Stimulated activated naive CD4-positive, alpha-beta T cell (primary cell): ENCODE measurements around the gene TRIM71.
"Not testable (repeated sequence)": the region's sequence is repeated elsewhere in the genome, so short reads cannot be mapped to it uniquely, and the experiment has no call there.

Experiments
- DNase-seq, 6 experiments: peaks; one replicate each; lab custom pipeline; 2025; lab: John Stamatoyannopoulos, UW

TRIM71 gene

GRCh38 chr3:32819551-32820348, 2.0 kb downstream of the TRIM71 start:
- no peak for DNase-seq

DNA sequence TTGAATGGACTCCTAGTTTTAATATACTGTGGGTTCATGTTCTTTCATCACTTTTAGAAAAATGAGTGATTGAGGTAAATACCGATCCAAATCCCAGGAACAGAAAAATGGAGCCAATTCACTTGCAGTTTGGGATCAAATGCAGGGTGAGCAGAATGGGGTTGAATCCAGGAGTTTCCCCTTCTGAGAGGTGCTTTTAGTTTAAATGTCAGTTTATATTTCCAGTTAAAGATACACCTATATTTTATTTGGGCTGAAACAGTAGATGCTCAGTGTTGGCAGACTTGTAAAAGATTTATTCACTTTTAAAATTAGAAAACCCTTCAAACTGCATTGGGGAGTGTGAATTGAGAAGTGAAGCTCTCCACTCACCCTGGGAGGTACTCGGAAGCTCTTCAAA, 2.6 kb downstream of the TRIM71 start:
- DNase-seq, result no peak

DNA sequence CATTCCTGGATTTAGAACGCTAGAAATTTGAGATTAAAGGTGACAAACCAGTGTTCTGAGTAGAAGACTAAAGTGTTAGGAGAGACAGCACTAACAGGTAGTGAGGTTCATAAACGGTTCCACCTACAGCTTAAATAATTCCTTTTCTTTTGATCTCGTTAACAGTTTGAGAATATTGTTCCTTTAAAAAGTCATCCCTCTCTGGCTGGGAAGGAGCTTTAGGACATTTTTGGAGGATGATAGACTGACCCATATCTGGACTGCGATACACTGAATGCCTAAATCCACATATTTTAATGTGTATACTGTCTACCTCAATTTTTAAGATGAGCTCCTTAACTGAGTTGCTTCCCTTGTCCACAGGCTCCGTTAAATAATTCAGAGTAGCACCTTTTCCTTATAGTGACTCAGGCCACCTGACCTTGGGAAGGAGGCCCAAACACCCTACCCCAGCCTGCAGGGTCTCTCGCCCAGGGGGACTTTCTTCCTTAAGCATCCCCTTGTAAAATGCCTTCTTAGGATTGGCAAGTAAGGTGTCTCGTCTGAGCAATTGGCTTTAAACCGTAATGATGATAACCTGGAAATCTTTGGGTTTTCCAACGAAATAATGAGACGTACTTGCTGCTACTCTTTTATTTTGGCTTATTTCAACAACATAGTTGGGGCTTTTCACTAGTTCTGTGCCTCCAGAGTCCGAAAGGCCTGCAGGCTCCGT, 3.3 kb downstream of the TRIM71 start:
- DNase-seq, result no peak

DNA sequence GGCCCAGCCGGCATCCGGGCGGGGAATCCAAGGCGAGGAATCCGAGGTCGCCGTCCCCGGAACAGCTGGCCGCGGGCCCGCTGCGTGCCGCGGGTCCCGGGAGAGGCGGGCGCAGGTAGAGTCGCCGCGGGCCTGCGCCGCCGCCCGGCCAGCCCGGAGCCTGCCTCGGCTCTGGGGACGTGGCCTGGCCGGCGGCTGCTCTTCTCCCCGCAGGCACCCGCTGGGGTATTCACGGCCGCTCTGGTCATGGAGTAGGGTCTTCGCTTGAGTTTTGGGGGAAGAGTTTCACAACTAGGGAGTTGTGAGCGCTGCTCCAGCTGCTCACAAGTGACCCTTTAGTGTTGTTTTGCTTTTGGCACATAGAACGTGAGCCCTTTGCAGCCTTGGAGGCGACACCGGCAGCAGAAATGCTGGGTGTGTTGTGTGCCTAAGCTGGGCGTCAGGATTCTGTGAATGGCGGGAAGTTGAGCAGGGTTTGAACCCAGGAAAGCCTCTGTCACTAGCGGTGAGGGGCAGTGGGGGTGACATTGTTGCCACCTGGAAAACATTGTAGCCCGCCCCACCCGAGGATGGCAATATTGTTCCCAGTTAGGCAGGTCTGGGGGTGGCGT, 4.0 kb downstream of the TRIM71 start:
- no peak for DNase-seq

DNA sequence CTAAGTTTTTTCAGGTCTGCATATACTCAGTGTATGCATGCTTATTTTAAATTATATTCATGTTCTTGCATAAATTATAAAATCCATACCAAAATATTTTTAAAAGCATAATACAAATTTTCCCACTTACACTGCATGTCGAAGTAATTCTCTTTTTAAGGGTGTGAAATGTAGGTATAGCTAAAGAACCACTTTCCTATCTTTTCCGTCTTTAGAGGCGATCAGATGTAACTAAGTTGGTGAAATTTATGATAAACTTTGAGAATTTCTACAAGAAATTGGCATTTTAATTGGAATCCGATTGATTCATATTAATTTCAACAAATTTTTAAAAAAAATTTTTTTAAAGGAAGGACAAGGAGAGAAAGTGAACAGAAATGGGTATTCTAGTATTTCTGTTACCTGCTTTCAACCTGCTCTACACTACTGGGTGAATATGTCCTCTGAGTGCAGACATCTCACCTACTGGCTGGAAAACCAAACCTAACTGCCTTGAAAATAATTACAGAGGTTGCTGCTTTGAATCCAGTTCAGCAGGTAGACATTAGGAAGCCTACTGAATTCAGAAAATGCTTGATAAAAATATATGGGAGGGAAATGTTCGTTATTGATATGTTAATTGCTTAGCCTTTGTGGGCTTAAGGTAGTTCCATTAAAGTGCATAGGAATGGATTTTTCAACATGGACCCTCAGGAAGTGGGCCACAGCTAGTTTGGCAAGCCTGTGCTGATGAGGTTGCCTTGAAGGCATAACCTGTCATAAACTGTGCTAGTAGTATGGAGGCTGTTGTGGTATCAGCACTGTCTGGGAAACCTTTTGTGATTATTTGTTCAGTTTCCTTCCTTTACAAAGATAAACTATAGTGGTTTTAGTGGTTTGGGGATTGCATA, 5.1 kb downstream of the TRIM71 start:
- no peak for DNase-seq

DNA sequence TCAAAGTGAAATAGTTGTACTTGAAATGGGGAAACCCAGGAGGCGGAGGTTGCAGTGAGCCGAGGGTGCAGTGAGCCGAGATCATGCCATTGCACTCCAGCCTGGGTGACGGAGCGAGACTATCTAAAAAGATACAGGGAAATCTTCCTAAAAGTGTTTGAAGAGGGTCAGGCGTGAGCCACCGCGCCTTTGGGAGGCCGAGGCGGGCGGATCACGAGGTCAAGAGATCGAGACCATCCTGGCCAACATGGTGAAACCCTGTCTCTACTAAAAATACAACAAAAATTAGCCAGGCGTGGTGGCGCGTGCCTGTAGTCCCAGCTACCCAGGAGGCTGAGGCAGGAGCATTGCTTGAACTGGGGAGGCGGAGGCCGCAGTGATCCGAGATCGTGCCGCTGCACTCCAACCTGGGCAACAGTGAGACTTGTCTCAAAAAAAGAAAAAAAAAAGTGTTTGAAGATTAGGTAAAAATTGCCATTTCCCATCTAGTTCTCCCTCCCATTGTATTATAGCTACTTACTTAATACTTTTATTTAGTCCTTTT, 5.9 kb downstream of the TRIM71 start:
- not testable (repeated sequence) for DNase-seq

DNA sequence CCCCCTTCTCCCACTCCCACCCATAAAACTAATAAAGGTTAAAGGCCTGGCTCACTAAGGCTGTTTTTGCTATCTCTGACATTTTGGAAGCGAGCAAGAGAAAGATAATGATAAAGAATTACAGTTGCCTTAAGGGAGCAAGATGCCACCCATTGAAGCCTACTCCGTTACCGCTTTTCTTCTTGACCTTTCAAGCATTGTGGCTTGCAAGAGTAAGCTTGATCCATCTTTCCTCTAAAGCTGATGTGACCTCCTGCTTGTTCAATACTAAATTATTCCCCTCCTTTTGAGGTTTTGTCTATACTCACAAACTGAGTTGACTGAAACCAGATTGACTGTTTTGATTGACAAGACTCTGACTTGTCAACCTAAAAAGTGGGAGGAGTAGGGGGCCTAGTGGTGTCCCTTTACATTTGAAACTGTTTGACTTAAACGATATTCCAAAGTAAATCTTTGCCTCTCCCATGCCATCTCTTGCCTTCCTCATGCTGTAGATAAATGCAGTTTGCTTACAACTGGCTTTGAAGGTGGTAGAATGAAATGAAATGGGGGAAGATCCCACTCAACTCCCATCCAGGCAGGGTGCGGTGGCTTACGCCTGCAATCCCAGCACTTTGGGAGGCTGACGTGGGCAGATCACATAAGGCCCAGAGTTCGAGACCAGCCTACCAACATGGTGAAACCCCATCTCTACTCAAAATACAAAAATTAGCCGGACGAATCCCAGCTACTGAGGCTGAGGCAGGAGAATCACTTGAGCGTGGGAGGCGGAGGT, 8.0 kb downstream of the TRIM71 start:
- DNase-seq, result no peak

DNA sequence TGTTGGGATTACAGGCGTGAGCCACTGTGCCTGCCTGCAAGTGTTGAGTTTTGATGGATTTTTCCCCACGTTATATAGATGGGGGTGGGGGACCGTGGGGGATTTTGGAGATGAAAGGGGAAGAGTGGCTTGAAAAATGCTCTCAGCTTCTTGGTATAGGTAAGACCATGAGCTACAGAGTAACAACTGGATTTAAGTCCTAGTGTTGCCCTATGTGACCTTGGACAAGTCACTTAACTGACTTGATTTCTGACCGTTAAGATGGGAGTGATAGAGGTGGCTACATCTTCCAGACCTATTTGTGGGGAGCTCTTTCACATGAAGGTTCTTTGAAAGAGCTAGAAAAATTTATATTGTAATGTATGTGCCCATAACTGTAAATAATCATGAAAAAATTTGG, 13.3 kb downstream of the TRIM71 start:
- DNase-seq, result no peak

GRCh38 chr3:32831791-32832190, 14.0 kb downstream of the TRIM71 start:
- DNase-seq, result no peak

GRCh38 chr3:32832193-32832592, 14.4 kb downstream of the TRIM71 start:
- DNase-seq, result no peak

DNA sequence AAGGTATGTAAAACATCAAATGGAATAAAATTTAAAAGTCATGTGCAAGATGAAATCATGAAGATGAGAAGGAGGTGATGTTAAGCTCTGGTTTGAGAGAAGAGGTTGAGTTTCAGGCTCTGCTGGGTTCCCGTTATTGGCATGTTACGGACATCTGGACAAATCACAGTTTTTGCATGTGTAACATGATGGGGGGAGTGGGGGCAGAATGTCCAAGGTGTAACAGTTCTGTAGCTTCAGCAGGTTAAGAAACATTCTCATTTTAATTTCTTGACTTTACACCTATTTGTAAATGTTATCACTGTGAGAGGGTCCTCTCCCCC, 17.2 kb downstream of the TRIM71 start:
- no peak for DNase-seq

GRCh38 chr3:32835961-32836360, 18.2 kb downstream of the TRIM71 start:
- no peak for DNase-seq

GRCh38 chr3:32836601-32837000, 18.8 kb downstream of the TRIM71 start:
- no peak for DNase-seq

DNA sequence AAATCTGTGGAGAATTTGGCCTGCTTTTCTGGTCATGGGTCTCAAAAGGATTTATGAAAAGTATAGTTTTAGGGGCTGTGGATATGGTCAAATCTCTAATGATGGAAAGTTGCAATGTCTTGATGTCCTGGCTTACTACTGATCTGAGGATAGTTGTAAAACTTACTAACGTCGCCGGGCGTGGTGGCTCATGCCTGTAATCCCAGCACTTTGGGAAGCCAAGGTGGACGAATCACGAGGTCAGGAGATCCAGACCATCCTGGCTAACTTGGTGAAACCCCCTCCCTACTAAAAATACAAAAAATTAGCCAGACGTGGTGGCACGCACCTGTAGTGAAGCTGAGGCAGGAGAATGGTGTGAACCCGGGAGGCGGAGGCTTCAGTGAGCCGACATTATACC, 19.6 kb downstream of the TRIM71 start:
- DNase-seq, result no peak

DNA sequence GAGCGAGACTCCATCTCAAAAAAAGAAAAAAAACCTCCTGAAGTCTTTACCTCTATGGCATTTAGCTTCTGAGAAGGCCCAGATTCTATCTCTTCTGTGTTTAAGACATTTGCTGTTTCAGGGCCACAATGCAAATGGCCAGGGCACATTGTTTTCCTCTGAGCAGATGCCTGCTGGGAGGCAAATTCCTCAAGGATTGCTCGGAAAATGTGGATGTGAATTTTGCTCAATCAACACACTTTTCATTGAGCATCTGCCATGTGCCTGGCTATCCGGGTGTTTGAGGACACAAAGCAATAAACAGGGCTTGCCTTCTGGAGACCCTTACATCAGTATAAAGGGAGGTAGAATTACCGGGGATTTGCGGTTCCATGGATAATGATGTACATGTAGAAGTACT, 20.0 kb downstream of the TRIM71 start:
- DNase-seq, result no peak

- DNase-seq, result no peak
Observed at GRCh38 chr3:32839714-32840085, 21.9 kb downstream of the TRIM71 start.

GRCh38 chr3:32840086-32840841, 22.5 kb downstream of the TRIM71 start:
- no peak for DNase-seq

DNA sequence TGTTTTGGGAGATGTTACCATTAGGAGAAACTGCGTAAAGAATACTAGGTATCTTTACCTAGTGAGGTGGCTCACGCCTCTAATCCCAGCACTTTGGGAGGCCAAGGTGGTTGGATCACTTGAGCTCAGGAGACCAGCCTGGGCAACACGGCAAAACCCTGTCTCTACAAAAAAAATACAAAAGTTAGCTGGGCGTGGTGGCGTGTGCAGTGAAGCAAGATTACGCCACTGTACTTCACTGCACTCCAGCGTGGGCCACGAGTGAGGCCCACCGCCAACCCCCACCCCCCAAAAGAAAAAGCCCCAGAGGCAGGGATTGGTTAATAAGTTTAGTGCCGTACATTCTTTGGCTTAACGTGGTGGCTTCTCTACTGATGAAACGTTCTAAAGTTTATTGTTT, 23.5 kb downstream of the TRIM71 start:
- no peak for DNase-seq

DNA sequence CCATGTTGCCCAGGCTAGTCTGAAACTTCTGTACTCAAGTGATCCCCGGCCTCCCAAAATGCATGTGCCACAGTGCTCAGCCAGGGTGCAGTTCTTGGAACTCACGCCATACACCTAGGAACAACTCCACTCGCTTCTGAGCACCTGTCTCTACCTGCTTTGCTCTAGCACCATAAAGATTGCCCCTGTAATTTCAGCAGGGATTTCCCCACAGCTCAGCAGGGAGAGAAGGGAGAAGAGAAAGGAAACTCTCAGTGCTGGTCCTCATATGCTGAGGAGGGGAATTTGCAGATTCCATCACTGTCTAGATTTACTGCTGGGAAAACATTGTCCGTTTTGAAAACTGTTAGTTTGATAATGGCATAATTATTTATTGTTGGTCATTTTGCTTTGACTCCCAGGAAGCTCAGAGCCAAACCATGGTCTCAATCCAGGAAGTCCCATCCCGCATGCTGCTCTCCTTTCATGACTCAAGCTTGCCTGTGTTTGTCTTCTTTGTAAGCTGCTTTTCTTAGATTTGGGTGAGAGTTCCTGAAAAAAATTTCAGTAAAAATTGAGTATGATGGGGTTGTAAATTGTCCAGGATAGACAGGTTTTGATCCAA, 24.2 kb downstream of the TRIM71 start:
- DNase-seq, result no peak

GRCh38 chr3:32842531-32842931, 24.7 kb downstream of the TRIM71 start:
- no peak for DNase-seq
